C4-2B (cell line): Measurements from ENCODE around the gene DR1.
"Not testable (repeated sequence)": the region's sequence is repeated elsewhere in the genome, so short reads cannot be mapped to it uniquely, and the experiment has no call there.

Experiments used
- H3K27ac ChIP-seq: fragments of 450-650 bp; 2 replicates; pipeline ENCODE4 v1.5.1; 2017
- ZFX ChIP-seq: fragments of 450-650 bp; IDR thresholded peaks from 2 replicates; pipeline ENCODE4 v1.6.1; 2017
- TF ChIP-seq, protein P1 (sequence below): fragments of 450-650 bp; conservative IDR thresholded peaks from 2 replicates; pipeline ENCODE4 v1.5.1; 2017; ENCODE audit warnings: mild to moderate bottlenecking

DR1 gene

DNA sequence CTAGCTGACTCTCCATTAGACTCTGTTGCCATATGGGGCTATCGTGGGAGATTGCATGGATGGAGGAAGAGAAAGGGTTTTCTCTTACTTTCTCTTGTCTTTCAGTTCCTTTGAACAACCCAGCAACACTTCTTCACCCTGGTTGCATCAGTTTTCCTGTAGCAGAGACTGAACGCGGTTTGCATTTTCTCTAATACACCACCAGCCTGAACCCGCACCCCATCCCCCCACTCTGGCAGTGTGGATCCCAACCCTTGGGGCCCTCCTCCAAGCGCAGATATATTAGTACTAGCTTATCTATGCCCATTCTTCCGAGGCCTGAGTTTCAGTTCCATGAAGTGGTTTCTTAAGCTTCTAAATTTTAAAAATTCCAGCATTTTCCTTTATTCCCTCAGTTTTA lies 12.6 kb downstream of the DR1 start:
- TF ChIP-seq, protein P1, sequence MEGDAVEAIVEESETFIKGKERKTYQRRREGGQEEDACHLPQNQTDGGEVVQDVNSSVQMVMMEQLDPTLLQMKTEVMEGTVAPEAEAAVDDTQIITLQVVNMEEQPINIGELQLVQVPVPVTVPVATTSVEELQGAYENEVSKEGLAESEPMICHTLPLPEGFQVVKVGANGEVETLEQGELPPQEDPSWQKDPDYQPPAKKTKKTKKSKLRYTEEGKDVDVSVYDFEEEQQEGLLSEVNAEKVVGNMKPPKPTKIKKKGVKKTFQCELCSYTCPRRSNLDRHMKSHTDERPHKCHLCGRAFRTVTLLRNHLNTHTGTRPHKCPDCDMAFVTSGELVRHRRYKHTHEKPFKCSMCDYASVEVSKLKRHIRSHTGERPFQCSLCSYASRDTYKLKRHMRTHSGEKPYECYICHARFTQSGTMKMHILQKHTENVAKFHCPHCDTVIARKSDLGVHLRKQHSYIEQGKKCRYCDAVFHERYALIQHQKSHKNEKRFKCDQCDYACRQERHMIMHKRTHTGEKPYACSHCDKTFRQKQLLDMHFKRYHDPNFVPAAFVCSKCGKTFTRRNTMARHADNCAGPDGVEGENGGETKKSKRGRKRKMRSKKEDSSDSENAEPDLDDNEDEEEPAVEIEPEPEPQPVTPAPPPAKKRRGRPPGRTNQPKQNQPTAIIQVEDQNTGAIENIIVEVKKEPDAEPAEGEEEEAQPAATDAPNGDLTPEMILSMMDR: no peak
- no peak for TF ChIP-seq ZFX
- H3K27ac ChIP-seq: no peak overlapping the region

DNA sequence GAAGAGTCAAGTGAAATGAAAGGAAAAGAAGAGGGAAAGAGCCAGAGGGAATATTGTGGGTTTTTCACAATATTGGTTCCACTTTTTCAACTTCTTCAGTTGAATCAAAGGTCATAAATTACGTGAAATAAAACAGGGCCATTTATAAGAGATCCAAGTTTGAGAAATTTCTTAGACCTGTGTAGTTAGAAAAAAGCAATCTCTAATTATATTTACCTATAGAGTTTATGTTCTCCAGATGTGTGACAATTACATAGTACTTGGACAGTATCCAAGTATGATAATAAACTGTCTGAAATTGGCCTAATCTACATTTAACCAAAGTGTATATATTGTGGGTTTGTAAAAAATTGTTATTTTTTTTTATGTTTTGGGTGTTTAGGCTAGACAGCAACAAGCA lies 14.4 kb downstream of the DR1 start:
- no peak overlapping the region for H3K27ac ChIP-seq
- TF ChIP-seq ZFX: no peak
- TF ChIP-seq, protein P1: no peak

DNA sequence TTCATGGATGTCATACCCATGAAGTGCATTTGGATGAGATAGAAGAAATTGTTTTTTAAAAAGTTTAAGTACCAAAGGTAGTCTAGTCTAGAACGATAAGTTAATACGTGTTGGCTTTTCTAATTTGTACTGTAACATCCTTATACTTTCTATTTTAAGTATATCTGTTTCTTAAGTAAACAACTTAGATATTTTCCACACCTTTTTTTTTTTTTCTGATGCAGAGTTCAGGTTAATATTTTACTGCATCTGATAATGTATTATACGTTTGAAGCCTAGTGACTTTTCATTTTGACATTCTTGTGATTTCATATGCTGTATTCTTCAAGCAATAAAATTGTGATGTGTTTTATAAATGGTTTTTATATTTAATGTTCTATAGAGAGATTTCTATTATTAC lies 16.5 kb downstream of the DR1 start:
- TF ChIP-seq, protein P1: no peak
- no peak for TF ChIP-seq ZFX
- H3K27ac ChIP-seq: no peak overlapping the region

DNA sequence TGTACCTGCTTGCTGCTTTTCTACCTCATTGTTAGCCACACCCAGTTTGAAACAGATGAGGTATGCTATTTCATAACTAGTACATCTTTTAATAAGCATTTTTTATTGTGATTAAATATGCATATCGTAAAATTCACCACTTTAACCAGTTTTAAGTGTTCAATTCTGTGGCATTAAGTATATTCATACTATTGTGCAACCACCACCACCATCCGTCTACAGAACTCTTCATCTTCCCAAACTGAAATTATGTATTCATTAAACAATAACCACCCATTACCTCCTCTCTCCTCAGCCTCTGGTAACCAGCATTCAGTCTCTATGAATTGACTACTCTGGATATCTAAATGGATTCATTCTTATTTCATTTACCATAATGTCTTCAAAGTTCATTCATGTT lies 20.1 kb downstream of the DR1 start:
- no peak for TF ChIP-seq ZFX
- TF ChIP-seq, protein P1: no peak

DNA sequence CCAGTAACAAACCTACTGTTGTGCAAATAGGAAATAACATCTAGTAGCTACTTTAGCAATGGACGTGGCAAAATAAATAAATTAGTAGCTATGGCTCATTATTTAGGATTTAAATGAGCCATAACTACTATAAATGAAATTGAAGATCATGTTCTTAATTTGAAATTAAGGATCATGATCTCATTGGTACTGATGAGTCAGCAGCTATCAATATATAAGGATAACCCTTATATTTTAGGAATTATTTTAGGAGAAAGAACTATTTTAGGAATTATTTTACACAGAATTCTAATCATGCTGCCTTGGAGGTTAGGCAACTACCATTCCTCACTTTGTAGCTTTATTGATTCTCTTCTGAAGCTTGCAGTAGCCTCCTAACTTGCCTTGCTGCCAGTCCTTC lies 24.0 kb downstream of the DR1 start:
- H3K27ac ChIP-seq: no peak overlapping the region
- TF ChIP-seq ZFX: no peak
- TF ChIP-seq, protein P1: no peak

More for the DNA sequence above, 20.1 kb downstream of the DR1 start:
- no peak overlapping the region for H3K27ac ChIP-seq

DNA sequence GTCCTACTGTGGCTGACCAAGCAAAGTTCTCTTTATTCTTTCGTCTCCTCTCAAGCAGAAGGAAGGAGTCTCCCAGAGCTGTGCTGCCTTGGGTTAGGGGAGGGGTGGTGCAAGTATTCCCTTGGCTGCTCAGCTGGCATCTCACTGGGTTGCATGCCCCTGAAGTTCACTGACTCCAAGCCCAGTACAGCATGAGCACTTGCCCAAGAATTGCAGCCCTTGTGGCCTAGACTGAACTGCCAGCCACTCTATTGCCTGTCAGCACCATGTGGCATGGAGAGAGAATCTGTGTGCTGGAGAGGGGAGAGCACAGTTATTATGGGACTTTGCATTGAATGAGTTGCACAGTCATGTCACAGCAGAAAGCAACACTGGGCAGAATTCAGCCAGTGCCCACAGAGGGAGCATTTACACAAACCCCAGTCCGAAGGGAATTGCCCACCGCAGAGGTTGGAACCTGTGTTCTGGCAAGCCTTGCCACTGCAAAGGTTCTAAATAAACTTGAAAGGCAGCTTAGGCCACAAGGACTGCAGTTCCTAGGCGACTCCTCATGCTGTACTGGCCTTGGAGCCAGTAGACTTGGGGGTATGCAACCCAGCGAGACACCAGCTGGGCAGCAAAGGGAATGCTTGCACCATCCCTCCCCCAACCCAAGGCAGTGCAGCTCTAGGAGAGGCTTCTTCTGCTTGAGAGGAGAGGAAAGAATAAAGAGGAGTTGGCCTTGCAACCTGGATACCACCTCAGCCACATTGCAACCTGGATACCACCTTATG lies 28.8 kb downstream of the DR1 start:
- H3K27ac ChIP-seq: no peak overlapping the region
- TF ChIP-seq, protein P1: no peak

DNA sequence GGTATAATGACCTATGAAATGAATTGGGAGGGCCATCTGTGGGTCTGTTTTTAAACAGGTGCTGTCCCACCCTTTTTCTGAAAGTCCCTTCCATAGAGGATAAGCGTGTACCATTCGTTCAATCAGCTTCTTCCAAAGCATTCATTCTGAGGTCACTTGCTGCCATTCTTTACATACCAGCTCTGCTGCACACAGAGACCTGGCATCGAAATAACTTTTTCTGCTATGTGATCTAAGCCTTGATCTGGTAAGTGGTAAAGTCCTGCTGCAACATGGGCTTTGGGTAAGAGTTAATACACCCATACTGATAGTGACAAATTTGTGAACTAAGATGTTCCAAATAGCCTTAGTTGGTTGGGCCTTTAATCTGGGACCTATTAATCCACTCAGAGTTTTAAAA lies 38.9 kb downstream of the DR1 start:
- TF ChIP-seq, protein P1: no peak
- TF ChIP-seq ZFX: no peak

DNA sequence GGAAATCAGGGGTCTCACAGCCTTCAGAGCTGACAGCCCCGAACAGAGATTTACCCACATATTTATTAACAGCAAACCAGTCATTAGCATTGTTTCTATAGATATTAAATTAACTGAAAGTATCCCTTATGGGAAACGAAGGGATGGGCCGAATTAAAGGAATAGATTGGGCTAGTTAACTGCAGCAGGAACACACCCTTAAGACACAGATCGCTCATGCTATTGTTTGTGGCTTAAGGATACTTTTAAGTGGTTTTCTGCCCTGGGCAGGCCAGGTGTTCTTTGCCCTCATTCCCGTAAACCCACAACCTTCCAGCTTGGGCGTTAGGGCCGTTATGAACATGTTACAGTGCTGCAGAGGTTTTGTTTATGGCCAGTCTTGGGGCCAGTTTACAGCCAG lies 40.6 kb downstream of the DR1 start:
- H3K27ac ChIP-seq: not testable (repeated sequence)

More for the DNA sequence above, 38.9 kb downstream of the DR1 start:
- no peak overlapping the region for H3K27ac ChIP-seq
